CD8-positive, alpha-beta memory T cell (primary cell): Measurements from ENCODE around the gene MARCHF9. TPM values are rescaled to one million over a fixed set of nuclear protein-coding genes. Genes with fewer than 3 reads are reported as not detected.

Experiments
- CTCF ChIA-PET: fragments of 350-600 bp; sonication (Branson Sonifier 250); formaldehyde crosslinking; loops from one replicate; lab custom pipeline; 2021; ENCODE audit warnings: antibody characterized with exemption; lab: Charles Lee
- POLR2A ChIA-PET: fragments of 350-600 bp; sonication (Branson Sonifier 250); formaldehyde crosslinking; loops from one replicate; lab custom pipeline; 2021; ENCODE audit warnings: antibody characterized with exemption; lab: Charles Lee
- DNase-seq, 5 donors: peaks; one replicate each; pipeline versions ENCODE4 v3.0.0 to v3.0.0-alpha.2; 2020 to 2022; ENCODE audit warnings: mixed read lengths in 1 of 5
- H3K27ac ChIP-seq: one replicate; pipeline ENCODE4 v1.7.0; 2013; ENCODE audit warnings: low read depth, mild to moderate bottlenecking, low read length, moderate library complexity
- H3K27me3 ChIP-seq: 2 replicates; pipeline ENCODE4 v1.7.0; 2013; ENCODE audit warnings: low read length, mild to moderate bottlenecking; ENCODE audit not compliant: insufficient read depth, poor library complexity, severe bottlenecking
- H3K36me3 ChIP-seq: 2 replicates; pipeline ENCODE4 v1.7.0; 2013; ENCODE audit warnings: mild to moderate bottlenecking, low read length, moderate library complexity; ENCODE audit not compliant: insufficient read depth
- H3K4me1 ChIP-seq: 2 replicates; pipeline ENCODE4 v1.7.0; 2013; ENCODE audit warnings: mild to moderate bottlenecking, low read length, moderate library complexity; ENCODE audit not compliant: insufficient read depth
- H3K4me3 ChIP-seq: 2 replicates; pipeline ENCODE4 v1.7.0; 2013; ENCODE audit warnings: mild to moderate bottlenecking, low read length
- H3K9me3 ChIP-seq: 2 replicates; pipeline ENCODE4 v1.7.0; 2013; ENCODE audit warnings: mild to moderate bottlenecking, low read length
- H3K27ac Mint-ChIP-seq, 8 donors: one replicate each; pipeline ENCODE4 v1.8.0; 2020 to 2021; ENCODE audit warnings: mixed read lengths in 8 of 8, mild to moderate bottlenecking in 6 of 8, inconsistent platforms in 3 of 8, moderate library complexity in 3 of 8
- H3K27me3 Mint-ChIP-seq, 2 donors: one replicate each; pipeline ENCODE4 v1.8.0; 2020 to 2021; ENCODE audit warnings: mixed read lengths in 2 of 2, mild to moderate bottlenecking in 1 of 2, moderate library complexity in 1 of 2
- H3K36me3 Mint-ChIP-seq, 3 donors: one replicate each; pipeline ENCODE4 v1.8.0; 2020 to 2021; ENCODE audit warnings: mixed read lengths in 3 of 3, inconsistent platforms in 1 of 3, mild to moderate bottlenecking in 1 of 3
- H3K4me1 Mint-ChIP-seq, 3 donors: one replicate each; pipeline ENCODE4 v1.8.0; 2020 to 2021; ENCODE audit warnings: mixed read lengths in 3 of 3, inconsistent platforms in 1 of 3, mild to moderate bottlenecking in 1 of 3
- H3K4me3 Mint-ChIP-seq, 7 donors: one replicate each; pipeline ENCODE4 v1.8.0; 2020 to 2021; ENCODE audit warnings: mixed read lengths in 7 of 7, mild to moderate bottlenecking in 6 of 7, moderate library complexity in 4 of 7, inconsistent platforms in 2 of 7
- H3K9me3 Mint-ChIP-seq, 5 donors: one replicate each; pipeline ENCODE4 v1.8.0; 2020 to 2022; ENCODE audit warnings: mixed read lengths in 5 of 5, mild to moderate bottlenecking in 3 of 5, moderate library complexity in 2 of 5, inconsistent platforms in 1 of 5
- polyA plus RNA-seq: library from polyadenylated mRNA; unstranded; fragments of 300-500 nt; fragmentation: Illumina TruSeq; gene quantifications from one replicate; pipeline ENCODE4 v1.2.3, GENCODE V29; 2021
- total RNA-seq, 2 experiments: library from RNA; stranded (reverse); gene quantifications; one replicate each; pipeline ENCODE4 v1.2.3, GENCODE V29; 2021

Gene MARCHF9
- total and polyA plus RNA-seq, 3 experiments from 2014 or later = 5.7 to 27.2 (median 26.3) TPM

- H3K4me1 ChIP-seq = peaks cover 57% of the 10 kb centered on the region
- peaks cover 4% of the 10 kb centered on the region for H3K36me3 ChIP-seq
- H3K27me3 Mint-ChIP-seq = peaks cover 0 to 5% of the 10 kb centered on the region in 2 donors
- H3K4me3 Mint-ChIP-seq = peak overlapping the region; percentile 90 to 97 (median 94)
- CTCF ChIA-PET = interaction anchor here (0.8 to 3.6 kb wide), 19 partner anchors 9 to 282 kb away, joined by 3 to 24 read pairs (median 4); partner anchors contain the start of genes CDK4, GLI1 and OS9
- H3K9me3 Mint-ChIP-seq = no peaks in the 10 kb centered on the region
- H3K27ac ChIP-seq = peak overlapping the region; percentile 95
- POLR2A ChIA-PET = interaction anchor here (0.5 to 1.7 kb wide), 7 partner anchors 11 to 221 kb away, joined by 3 to 6 read pairs (median 5); partner anchors contain the start of genes ARHGEF25, CDK4, DDIT3 and OS9
- H3K36me3 Mint-ChIP-seq = peaks cover 2 to 38% (median 4%) of the 10 kb centered on the region in 3 donors
- peaks cover 60 to 76% (median 62%) of the 10 kb centered on the region in 3 donors for H3K4me1 Mint-ChIP-seq
- H3K27me3 ChIP-seq = no peaks in the 10 kb centered on the region
- H3K27ac Mint-ChIP-seq = peak overlapping the region; percentile 87 to 100 (median 96)
- no peaks in the 10 kb centered on the region for H3K9me3 ChIP-seq
- peak overlapping the region; percentile 85 for H3K4me3 ChIP-seq
- no peak for DNase-seq
Measured at GRCh38 chr12:57741413-57741789, 13.5 kb upstream of the MARCHF9 start.

- Histone ChIP-seq H3K27ac (peak overlapping the region; percentile 95), H3K36me3 (peaks cover 5% of the 10 kb centered on the region), H3K4me1 (peaks cover 57% of the 10 kb centered on the region), H3K27me3 (no peaks in the 10 kb centered on the region), H3K4me3 (peak overlapping the region; percentile 85), H3K9me3 (no peaks in the 10 kb centered on the region)
- Mint-ChIP-seq H3K9me3 (no peaks in the 10 kb centered on the region), H3K36me3 (peaks cover 4 to 38% (median 6%) of the 10 kb centered on the region in 3 donors), H3K4me3 (peak overlapping the region; percentile 90 to 97 (median 94)), H3K27me3 (peaks cover 0 to 5% of the 10 kb centered on the region in 2 donors), H3K4me1 (peaks cover 56 to 72% (median 62%) of the 10 kb centered on the region in 3 donors), H3K27ac (peak overlapping the region; percentile 87 to 100 (median 96))
- peak; percentile 75 to 91 (median 79) for DNase-seq
- ChIA-PET POLR2A (interaction anchor here (0.6 to 1.7 kb wide), 5 partner anchors 10 to 131 kb away, joined by 3 to 6 read pairs (median 4); partner anchors contain the start of genes ARHGEF25, CDK4 and OS9), CTCF (interaction anchor here (0.8 to 3.6 kb wide), 18 partner anchors 8 to 283 kb away, joined by 3 to 24 read pairs (median 4); partner anchors contain the start of genes CDK4, GLI1 and OS9)
Measured at GRCh38 chr12:57741844-57742738, 12.8 kb upstream of the MARCHF9 start.

DNA sequence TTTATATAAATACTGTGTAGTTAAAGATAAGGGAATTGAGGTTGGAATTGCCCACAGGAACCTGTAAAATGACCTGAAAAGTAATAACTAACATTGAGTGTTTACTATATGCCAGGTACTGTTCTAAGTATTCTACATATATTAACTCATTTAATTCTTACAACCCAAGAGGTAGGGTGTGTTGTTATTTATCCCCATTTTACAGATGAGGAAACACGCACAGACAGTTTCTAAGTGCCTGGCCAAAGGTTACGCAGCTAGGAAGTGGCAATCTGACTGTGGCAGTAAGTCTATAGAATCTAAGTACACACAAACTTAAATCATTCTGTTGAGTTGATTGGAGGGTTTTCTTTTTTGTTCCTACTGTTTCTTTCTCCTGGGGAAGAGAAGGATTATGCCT is 11.1 kb upstream of the MARCHF9 start:
- peaks cover 4 to 50% (median 10%) of the 10 kb centered on the region in 3 donors for H3K36me3 Mint-ChIP-seq
- H3K27me3 Mint-ChIP-seq = peaks cover 0 to 5% of the 10 kb centered on the region in 2 donors
- ChIA-PET CTCF (interaction anchor here (1.7 to 3.6 kb wide), 4 partner anchors 13 to 161 kb away, joined by 3 to 24 read pairs (median 6); partner anchors contain the start of gene PIP4K2C), POLR2A (no interaction called here)
- Histone ChIP-seq H3K4me3 (no peak overlapping the region), H3K36me3 (peaks cover 16% of the 10 kb centered on the region), H3K4me1 (peaks cover 56% of the 10 kb centered on the region), H3K27me3 (no peaks in the 10 kb centered on the region), H3K9me3 (no peaks in the 10 kb centered on the region), H3K27ac (peak overlapping the region; percentile 89)
- no peak for DNase-seq
- H3K4me1 Mint-ChIP-seq = peaks cover 56 to 72% (median 62%) of the 10 kb centered on the region in 3 donors
- H3K4me3 Mint-ChIP-seq = peak overlapping the region; percentile 85 to 96 (median 90)
- H3K9me3 Mint-ChIP-seq = no peaks in the 10 kb centered on the region
- H3K27ac Mint-ChIP-seq = peak overlapping the region; percentile 84 to 99 (median 97)

DNA sequence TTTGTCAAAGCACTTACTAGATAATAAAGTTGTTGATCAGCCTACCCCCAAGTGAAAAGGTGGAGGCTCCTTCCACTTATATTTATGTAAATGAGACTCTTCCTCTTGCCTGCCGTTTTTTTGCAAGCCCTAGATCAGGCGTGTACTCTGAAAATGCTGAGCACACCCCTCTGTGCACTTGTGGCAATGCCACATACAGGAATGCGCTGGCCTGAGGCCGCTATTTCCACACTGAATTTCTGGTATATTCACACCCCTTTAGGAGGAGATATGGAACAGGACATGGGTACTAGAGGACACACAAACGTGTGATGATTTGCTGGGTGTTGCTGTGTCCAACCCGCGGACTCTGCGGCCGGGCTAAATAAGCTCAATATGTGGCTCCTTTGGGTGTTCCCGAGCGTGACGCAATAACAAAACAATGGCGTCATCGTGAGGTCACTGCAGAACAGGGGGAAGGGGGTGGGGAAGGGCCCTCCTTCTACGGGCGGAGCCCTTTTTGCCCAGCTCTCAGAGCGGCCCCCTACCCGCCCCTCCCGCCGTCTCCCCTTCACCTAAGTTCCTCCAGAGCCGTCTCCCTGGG is 10.6 kb upstream of the MARCHF9 start:
- H3K36me3 Mint-ChIP-seq = peaks cover 2 to 50% (median 10%) of the 10 kb centered on the region in 3 donors
- peak overlapping the region; percentile 85 to 96 (median 90) for H3K4me3 Mint-ChIP-seq
- CTCF ChIA-PET = interaction anchor here (0.7 to 3.6 kb wide), 8 partner anchors 9 to 264 kb away, joined by 3 to 24 read pairs (median 4); partner anchors contain the start of genes ARHGAP9 and PIP4K2C
- POLR2A ChIA-PET = interaction anchor here (0.6 to 1.5 kb wide), 6 partner anchors 12 to 28 kb away, joined by 3 to 7 read pairs (median 4); partner anchors contain the start of gene EEF1AKMT3
- Histone ChIP-seq H3K9me3 (no peaks in the 10 kb centered on the region), H3K36me3 (peaks cover 20% of the 10 kb centered on the region), H3K4me1 (peaks cover 51% of the 10 kb centered on the region), H3K27me3 (no peaks in the 10 kb centered on the region), H3K27ac (peak overlapping the region; percentile 89), H3K4me3 (peak overlapping the region; percentile 74)
- peak in 3 of 5 donors; percentile 51 to 86 (median 66) for DNase-seq
- H3K4me1 Mint-ChIP-seq = peaks cover 51 to 67% (median 57%) of the 10 kb centered on the region in 3 donors
- H3K27ac Mint-ChIP-seq = peak overlapping the region; percentile 84 to 99 (median 97)
- peaks cover 0 to 5% of the 10 kb centered on the region in 2 donors for H3K27me3 Mint-ChIP-seq
- H3K9me3 Mint-ChIP-seq = no peaks in the 10 kb centered on the region

GRCh38 chr12:57744777-57745484 is 10.0 kb upstream of the MARCHF9 start, which contains the start of gene TSPAN31:
TSS of gene TSPAN31 (plus strand) at chr12:57745039. CDS start at chr12:57745155, 116 bp downstream.
- Histone ChIP-seq H3K36me3 (peaks cover 19% of the 10 kb centered on the region), H3K9me3 (no peaks in the 10 kb centered on the region), H3K27me3 (no peaks in the 10 kb centered on the region), H3K4me3 (peak within 1 kb of the TSS; percentile 74), H3K27ac (peak within 1 kb of the TSS; percentile 89), H3K4me1 (peaks cover 44% of the 10 kb centered on the region)
- peaks cover 45 to 60% (median 51%) of the 10 kb centered on the region in 3 donors for H3K4me1 Mint-ChIP-seq
- CTCF ChIA-PET = interaction anchor here (0.7 to 2.2 kb wide), 8 partner anchors 9 to 265 kb away, joined by 3 to 8 read pairs (median 4); partner anchors contain the start of genes ARHGAP9 and PIP4K2C
- peak within 1 kb of the TSS; percentile 84 to 99 (median 97) for H3K27ac Mint-ChIP-seq
- H3K4me3 Mint-ChIP-seq = peak within 1 kb of the TSS; percentile 85 to 96 (median 90)
- no peaks in the 10 kb centered on the region for H3K9me3 Mint-ChIP-seq
- POLR2A ChIA-PET = interaction anchor here (0.6 to 1.5 kb wide), 6 partner anchors 12 to 28 kb away, joined by 3 to 7 read pairs (median 4); partner anchors contain the start of gene EEF1AKMT3
- peaks cover 0 to 5% of the 10 kb centered on the region in 2 donors for H3K27me3 Mint-ChIP-seq
- peaks cover 0 to 45% (median 10%) of the 10 kb centered on the region in 3 donors for H3K36me3 Mint-ChIP-seq
- DNase-seq = peak; percentile 92 to 96 (median 93)

- H3K36me3 ChIP-seq = peaks cover 19% of the 10 kb centered on the region
- peaks cover 45 to 59% (median 50%) of the 10 kb centered on the region in 3 donors for H3K4me1 Mint-ChIP-seq
- peak in 1 of 5 donors; percentile 45 for DNase-seq
- ChIA-PET CTCF (interaction anchor here (0.7 to 2.2 kb wide), 5 partner anchors 11 to 265 kb away, joined by 3 to 8 read pairs (median 5); partner anchors contain the start of gene ARHGAP9), POLR2A (interaction anchor here (1.0 to 1.5 kb wide), 4 partner anchors 11 to 27 kb away, joined by 3 to 7 read pairs (median 4); partner anchors contain the start of gene EEF1AKMT3)
- H3K27ac ChIP-seq = peak overlapping the region; percentile 89
- peak overlapping the region; percentile 84 to 99 (median 97) for H3K27ac Mint-ChIP-seq
- H3K27me3 Mint-ChIP-seq = peaks cover 0 to 5% of the 10 kb centered on the region in 2 donors
- H3K9me3 Mint-ChIP-seq = no peaks in the 10 kb centered on the region
- peak overlapping the region; percentile 74 for H3K4me3 ChIP-seq
- peak overlapping the region; percentile 85 to 96 (median 90) for H3K4me3 Mint-ChIP-seq
- H3K9me3 ChIP-seq = no peaks in the 10 kb centered on the region
- no peaks in the 10 kb centered on the region for H3K27me3 ChIP-seq
- peaks cover 0 to 47% (median 10%) of the 10 kb centered on the region in 3 donors for H3K36me3 Mint-ChIP-seq
- H3K4me1 ChIP-seq = peaks cover 39% of the 10 kb centered on the region
Measured at GRCh38 chr12:57745485-57745881, 9.4 kb upstream of the MARCHF9 start.
